NOMO-1 treated with dmso at 0.1 percent for 144 hours (cell line): ENCODE results near the gene SPATA9.

Source experiments
- DNase-seq: peaks from one replicate; lab custom pipeline; 2025; ENCODE audit not compliant: unreplicated experiment; lab: John Stamatoyannopoulos, UW

Gene SPATA9, protein sequence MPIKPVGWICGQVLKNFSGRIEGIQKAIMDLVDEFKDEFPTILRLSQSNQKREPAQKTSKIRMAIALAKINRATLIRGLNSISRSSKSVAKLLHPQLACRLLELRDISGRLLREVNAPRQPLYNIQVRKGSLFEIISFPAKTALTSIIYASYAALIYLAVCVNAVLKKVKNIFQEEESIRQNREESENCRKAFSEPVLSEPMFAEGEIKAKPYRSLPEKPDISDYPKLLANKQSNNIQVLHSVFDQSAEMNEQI

DNA sequence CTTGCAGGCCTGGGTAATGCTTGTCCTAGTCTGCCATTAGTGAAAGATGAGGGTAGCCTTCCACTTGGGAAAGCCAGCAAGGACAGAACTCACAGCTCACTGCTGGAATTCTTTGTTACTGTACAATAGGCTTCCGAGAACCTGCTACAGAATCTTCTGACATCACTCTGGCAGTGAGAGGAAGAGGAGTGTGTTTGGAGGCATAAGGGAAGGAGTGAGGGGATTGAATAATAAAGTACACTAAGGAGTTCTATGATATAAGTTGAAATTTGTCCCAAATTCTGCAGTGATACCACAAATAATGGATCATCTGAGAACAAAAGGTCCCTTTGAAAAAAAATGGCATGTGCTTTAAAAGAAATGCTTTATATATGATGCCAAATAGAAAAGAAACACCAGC lies at the start of gene SPATA9:
SPATA9 (minus strand) TSS at position 101 of the 400 bp plus-strand sequence. CDS start 137 bp downstream, outside the sequence.
- DNase-seq: no peak

DNA sequence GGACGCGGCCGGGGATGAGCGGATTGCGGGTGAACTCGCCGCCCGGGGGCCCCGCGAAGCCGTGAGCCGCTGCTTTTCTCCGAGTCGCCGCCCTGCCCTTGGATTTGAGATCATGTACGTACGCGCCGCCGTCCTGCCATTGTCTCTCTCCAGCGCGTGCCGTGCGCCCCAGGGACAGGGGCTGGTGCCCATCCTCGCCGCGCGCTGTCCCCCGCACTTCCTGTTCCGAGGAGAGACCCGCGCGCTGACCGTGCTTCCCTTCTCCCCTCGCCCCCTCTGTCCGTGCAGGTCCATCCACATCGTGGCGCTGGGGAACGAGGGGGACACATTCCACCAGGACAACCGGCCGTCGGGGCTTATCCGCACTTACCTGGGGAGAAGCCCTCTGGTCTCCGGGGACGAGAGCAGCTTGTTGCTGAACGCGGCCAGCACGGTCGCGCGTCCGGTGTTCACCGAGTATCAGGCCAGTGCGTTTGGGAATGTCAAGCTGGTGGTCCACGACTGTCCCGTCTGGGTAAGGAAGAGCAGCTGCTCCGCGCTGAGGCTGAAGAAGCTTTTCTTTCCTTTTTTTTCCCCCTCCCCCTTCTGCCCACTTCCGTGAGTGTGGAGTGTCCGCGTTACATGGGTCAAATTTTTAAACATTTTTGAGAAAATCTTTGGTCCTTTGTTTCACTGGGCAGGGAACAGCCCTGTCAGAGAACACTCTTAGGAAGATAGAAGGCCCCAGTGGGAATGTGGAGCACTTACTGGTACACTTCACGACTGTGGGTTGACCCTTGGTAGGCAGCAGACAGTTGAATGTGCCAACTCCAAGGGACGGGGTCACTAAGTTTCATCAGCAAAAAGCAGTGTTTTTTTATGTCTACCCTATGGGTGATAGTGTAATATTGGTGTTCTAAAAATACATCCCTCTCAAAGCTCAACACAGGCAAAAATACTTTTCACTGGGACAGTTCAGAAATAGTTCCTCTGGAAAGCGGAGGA lies 49.1 kb upstream of the SPATA9 start:
- DNase-seq: no peak

DNA sequence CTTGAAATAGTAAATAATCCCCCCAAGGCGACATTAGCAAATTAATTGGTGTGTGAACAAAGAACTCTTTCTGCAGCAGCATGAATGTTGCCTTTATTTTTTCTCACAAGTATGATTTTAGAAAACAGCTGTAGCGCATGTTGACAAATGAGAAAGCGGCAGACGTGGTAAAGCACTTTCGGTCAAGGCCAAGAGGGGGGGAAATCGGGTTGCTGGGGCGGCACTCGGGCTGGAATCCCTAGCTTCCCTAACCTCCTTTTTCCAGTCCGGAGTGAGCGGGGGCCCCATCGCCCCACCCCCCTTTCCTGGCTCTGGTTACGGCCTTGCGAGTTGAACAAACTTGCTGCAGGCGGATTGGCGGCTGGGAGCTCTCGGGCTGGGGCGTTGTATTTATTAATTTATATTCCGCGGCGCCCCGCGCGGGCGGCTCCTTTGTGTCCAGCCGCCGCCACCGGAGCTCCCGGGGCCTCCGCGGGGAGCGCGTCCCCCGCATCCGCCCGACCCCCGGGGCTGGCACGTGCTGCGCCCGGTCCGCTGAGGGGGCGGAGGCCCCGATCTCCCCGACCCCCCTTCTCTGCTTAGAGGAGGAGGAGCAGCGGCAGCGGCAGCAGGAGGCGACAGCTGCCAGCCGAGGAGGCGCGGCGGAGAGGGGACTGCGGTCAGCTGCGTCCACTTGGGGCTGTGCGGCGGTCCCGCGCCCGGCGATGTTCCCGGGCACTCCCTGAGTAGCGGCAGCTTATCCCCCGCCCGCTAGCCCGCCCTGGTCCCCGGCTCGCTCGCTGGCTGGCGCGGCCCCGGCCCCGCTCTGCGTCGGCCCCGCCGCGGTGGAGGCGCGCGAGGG lies 48.2 kb upstream of the SPATA9 start, which contains the start of gene RHOBTB3:
RHOBTB3 (plus strand) TSS at position 607 of the 841 bp plus-strand sequence. CDS start 347 bp downstream, outside the sequence.
- DNase-seq: no peak

DNA sequence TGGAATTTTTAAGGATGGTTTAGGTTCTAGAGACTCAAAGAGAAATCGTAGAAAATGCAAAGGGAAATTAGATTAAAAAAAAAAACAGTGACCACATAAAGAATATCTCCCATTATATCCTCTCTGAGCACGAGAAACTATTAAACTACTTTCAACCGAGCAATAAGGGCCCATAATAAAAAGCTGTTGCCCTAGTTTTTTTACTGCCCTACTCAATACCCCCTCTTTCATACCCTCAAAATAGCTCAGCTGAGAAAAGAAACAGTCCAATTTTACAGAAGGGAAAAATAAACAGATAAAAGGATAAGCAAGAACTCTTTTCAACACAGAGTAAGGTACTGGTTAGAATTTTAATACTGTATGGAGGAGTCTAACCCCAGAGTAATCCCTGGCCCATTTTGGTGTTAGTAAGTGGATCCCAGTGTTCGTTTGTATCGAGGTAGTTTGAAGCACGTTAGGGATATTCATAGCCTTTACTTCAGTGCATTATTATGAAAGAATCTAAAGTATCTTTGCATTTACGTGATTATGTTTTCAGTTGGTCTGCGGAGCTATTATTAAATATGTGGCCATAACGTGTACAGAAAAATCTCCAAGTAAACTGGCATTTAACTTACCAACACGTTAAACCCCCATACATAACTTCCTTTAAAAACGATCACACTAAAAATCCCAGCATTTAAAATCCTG lies 47.4 kb upstream of the SPATA9 start:
- DNase-seq: no peak

DNA sequence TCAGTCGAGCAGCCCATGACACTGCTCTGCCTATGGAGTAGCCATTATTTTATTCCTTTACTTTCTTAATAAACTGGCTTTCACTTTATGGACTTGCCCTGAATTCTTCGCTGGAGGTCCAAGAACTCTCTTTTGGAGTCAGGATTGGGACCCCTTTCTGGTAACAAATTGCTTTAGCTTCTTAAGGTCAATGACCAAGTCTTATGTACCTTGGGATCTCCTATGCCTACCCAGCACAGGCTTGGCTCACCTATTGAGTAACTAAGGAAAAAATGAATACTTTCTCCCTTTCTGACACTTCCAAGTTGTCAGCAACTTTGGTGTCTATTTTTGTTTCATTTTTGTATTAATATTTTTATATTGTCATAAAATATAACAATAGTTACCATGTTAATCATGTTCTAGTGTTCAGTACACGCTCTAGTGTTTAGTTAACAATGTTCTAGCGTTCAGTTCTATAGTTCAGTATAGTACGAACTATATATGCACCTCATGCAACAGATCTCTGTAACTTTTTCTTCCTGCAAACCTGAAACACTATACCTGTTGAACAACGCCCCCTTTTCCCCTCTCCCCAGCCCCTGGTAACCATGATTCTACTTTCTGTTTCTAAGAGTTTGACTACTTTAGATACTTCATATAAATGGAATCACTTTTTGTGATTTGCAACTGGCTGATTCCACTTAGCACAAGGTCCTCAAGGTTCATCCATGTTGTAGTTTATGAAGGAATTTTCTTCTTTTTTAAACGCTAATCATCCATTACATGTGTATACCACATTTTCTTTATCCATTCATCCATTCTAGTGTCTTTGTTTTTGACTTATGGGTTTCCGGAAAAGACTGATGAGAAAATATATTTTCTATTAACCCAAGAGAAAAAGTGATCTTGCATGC lies 46.6 kb upstream of the SPATA9 start:
- no peak for DNase-seq

DNA sequence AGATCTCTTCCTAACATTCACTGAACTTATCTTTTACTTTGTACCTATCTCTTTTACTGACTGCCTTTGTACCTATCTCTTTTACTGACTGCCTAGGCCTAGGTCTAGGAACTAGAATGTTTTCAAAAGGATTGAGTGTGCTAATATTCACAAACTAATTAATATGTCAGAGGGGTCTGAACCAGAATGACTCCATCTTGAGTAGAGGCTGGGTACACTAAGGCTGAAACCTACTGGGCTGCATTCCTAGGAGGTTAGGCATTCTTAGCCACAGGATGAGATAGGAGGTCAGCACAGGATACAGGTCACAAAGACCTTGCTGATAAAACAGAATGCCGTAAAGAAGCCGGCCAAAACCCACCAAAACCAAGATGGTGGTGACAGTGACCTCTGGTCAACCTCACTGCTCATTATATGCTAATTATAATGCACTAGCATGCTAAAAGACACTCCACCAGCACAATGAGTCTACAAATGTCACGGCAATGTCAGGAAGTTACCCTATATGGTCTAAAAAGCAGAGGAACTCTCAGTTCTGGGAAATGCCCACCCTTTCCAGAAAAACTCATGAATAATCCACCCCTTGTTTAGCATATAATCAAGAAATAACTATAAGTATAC lies 45.8 kb upstream of the SPATA9 start:
- no peak for DNase-seq

DNA sequence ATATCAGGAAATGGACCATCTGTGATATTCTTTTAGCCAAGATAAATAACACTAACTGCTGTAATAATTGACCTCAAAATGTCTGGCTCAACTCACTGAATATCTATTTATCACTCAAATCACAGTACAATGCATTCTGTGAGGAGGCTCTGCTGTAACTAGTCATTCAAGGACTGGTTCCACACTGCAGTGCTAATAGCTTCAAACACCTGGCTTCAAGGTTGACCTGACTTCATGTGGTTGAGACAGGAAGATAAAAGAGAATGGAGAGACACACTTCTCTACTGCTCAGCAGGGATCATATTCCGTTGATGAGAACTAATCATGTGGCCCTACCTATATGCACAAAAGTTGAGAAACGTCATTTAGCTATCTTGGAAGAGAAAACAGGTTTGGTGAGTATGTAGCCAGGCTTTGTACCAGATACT lies 45.0 kb upstream of the SPATA9 start:
- DNase-seq: no peak

DNA sequence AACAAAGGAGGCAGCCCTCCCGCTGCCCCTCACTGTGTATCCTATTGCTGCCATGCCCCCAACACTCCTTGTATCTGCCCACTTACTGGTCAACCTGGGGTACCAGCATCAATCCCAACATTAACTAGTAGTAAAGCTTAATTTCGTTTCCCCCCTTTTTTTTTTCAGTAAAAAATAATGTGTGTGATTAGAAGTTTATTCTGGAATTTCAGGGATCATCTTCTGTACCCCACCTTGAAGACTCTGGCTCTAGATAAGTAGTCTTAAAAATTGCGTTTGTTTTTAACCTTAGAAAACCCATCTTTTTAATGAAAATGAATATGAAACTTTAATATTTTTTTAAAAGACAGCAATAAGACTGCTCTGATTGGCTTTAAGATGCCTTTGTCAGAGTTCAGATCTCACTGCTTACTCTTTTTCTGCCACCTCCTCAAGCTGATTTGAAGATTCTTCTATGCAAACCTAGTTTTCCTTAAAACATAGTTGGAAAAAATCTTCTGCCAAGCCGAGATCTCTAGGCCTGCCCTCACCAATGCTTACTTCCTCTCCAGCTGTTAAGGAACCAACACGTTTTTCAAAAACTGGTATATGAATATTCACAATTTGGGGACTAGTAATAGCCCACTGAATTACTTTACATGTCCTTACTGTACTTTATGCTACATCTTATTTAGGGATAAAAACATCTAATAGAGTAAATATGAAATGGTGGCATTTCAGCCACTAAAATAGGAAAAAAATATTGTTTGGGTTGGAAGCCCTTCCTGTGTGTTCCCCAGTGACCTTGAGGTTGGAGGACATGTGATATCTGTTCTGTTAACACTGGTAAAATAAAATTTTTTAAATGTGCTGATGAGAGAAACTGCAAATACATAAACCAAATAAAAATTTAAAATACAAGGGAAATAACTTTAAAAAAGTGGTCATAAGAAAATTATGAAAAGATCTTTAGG lies 44.3 kb upstream of the SPATA9 start:
- no peak for DNase-seq

DNA sequence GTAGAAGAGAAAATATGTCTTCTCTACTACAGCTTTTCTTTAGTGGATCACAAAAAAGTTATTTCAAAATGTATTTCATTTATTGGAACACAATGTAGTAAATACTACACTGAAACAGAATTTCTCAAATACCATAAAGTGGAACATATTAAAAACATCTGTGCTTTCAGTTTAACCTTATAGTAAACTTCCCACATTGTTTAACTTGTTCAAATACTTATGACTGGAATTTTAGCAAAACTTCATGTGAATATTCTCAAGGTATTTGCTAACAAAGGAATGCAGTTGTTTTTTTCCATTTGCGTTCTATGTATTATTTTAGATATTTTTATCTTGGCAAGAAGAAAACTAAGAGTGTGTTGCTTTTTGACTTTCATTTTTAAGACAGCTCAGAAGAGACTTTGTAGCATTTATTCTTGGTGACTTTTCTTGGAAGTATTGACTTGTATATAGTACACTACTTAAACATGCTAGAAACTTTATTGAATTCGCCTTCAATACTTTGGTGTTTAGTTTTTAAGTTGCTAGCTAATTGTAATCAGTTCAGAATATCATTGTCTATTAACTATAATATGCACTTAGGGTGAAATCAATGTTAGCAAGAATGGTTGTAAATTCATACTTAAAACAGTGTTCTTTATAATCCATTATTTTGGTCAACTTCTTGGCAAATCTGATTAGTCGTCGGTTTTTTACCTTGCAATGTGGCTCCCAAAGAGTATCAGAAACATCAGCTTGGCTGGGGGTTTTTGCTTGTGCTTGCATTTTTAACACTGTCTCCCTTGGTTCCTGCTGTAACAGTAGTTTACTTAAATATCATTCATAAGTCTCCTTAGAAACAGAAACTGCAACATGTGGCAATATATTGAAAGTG lies 43.4 kb upstream of the SPATA9 start:
- no peak for DNase-seq

DNA sequence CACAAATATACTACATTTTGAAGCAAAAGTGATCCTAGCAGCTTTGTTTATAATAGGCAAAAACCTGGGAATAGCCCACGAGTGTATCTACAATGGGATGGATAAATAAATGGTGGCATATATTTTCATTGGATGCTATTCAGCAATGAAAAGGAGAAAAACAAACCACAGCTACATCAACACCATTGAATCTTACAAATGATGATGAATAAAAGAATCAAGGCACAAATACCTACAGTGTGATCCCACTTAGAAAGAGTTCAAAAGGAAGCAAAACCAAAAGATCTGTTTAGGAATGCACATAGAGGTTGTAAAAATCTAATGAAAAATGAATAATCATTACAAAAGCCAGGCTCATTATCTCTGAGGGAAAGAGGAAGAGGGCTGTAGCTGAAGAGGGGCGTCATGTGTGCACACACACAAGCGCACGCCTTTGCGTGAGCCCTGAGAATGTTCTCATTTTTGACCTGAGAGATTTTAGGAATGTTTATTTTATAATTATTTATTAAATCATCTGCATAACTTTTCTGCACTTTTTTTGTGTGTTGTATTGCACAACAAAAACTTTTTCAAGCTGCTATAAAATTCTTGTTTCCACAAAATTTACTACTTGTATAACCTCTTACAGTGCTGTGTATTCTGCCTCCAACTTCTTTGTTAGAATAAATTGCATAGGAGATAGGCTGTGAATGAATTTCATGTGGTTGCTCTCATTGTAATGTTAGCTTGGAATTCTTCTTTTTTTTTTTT lies 42.5 kb upstream of the SPATA9 start:
- peak; percentile 19 for DNase-seq

DNA sequence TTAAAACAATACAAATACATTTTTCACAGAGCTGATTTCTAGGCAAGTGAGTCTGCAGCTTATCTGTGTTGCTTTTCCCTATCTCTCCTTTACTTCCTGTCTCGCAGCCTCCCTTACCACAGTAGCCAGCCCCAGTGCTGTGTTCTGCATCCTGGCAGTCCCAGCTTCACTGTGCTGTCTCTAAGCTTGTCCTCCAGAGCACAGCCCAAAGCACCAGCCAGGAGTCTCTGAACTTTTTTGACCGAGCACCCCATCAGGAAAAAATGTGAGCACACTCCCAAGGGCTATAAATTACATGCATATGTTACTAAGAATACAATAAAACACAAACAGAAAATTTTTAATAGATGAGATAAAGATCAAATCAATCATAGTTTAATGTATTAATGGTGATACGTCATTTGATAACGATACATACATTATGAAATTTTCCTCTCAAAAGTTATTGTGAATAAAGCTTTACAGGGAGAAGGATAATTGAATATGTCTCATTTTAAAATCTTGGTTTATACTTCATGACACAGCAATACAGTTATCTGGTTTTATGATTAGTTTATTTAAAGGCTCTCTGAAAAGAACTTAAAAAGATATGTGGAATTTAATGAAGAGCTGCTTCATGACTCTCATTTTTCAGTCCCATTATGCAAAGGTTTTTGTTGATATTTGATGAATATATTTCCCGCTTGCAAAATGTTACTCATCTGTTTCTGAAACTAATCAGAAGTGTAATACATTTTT lies 41.0 kb upstream of the SPATA9 start:
- DNase-seq: no peak

DNA sequence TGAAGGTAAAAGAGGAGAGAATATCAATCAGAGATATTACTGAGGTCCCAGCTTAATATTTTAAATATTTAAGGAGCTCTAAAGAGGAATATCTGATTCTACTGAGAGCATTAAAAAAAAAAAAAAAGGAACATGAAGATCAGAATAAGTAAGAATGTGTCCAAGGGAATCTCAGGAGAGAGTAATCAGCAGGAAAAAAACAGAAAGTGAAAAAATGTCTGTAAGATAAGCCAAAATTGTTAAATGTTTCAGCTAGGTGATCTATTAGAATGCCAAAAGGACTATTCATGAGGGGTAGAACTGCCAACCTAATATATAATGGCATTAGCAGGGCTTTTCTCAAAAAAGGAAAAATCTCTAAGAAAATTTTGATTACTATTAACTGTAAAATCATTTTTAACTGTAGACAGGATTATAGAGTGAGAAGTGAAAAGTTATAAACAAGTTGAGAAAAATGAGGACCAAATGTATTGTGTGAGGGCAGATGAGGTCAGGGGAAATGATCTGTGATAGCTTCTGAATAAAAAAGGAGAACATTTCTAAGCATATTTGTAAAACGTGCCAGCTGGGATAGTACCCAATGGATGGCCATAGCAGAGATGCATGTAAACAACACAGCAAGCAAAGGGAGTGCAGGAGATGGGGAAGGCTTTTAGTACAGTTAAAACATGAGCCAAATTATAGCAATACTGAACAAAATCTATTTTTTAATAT lies 38.9 kb upstream of the SPATA9 start:
- no peak for DNase-seq

DNA sequence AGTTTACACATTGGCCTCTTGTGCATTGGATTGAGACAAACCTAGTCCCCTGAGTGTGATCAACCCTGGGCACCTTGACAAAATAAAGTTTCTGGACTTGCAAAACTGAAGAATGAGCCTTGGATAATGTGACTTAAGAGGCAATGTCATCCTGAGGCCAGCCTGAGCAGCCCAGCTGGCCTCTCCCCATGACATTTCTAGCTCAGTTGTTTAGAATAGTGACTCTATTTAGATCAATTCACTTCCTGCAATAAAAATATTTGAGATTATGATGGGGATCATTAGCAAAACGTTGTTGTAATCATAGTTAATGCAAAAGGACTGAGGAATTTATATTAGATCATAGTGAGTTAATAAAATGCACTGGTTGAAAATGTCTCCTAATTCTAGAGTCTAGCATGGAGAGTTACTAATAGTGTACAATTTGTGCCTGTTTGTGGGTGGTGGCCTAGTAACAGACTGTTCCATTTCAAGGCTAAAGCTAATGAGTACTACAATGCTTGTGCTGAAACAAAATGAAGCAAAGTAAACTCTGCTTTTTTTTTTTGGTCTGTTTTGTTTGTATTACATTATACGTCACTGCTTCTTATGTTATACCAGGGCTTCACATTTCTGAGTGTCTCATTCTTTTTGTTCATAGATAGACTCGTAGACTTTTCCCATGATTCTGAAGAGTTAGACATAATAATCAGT lies 37.4 kb upstream of the SPATA9 start:
- no peak for DNase-seq

DNA sequence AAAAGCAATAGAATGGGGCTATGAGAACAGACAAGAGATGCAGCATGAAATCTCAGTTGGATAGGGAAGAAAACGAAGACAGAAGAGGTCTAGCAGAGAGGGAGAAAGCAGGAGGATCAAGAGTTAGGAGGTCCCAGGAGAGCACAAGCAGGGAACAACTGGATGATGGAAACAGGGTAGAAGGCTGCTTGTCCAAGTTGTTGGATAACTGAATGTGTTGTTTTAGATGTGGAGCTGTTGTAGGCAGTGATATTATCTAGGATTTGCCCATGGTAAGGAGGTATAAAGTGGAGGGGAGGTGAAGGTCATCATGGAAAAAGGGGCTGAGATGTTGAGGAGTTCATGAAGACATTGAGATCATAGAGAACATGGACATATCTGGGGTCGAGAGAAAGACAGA lies 35.9 kb upstream of the SPATA9 start:
- DNase-seq: no peak
